Common myeloid progenitor, CD34-positive (primary cell): ENCODE data around the gene SRD5A1.

Source experiments
- CTCF ChIA-PET: fragments of 350-600 bp; sonication (Branson Sonifier 250); formaldehyde crosslinking; loops from one replicate; lab custom pipeline; 2021; ENCODE audit warnings: antibody characterized with exemption; lab: Charles Lee
- POLR2A ChIA-PET: fragments of 350-600 bp; sonication (Branson Sonifier 250); formaldehyde crosslinking; loops from one replicate; lab custom pipeline; 2021; ENCODE audit warnings: antibody characterized with exemption; lab: Charles Lee
- DNase-seq, 3 donors: peaks; one replicate each; pipeline versions ENCODE4 v3.0.0 to v3.0.0-alpha.2; 2013
- H3K27ac ChIP-seq, 2 experiments: 1 replicate in 1 of 2; 2 replicates in 1 of 2; pipeline ENCODE4 v1.7.0; 2013; ENCODE audit warnings: inconsistent platforms in 2 of 2, low read length in 2 of 2, mild to moderate bottlenecking in 2 of 2, low read depth in 1 of 2, moderate library complexity in 1 of 2; ENCODE audit not compliant: severe bottlenecking in 2 of 2, insufficient read depth in 1 of 2, poor library complexity in 1 of 2
- H3K27me3 ChIP-seq, 5 experiments: replicated peaks in 2 of 5; 1 replicate in 3 of 5; 2 replicates in 2 of 5; pipeline versions ENCODE4 v1.6.1 to v1.7.0; 2013; ENCODE audit warnings: low read length in 4 of 5, mild to moderate bottlenecking in 2 of 5, moderate library complexity in 2 of 5, inconsistent platforms in 1 of 5; ENCODE audit not compliant: insufficient read depth in 5 of 5, control insufficient read depth in 4 of 5
- H3K36me3 ChIP-seq, 4 experiments: 1 replicate in 2 of 4; 2 replicates in 2 of 4; pipeline versions ENCODE4 v1.6.1 to v1.7.0; 2013; ENCODE audit warnings: low read length in 3 of 4, control low read depth in 1 of 4, mild to moderate bottlenecking in 1 of 4; ENCODE audit not compliant: control insufficient read depth in 4 of 4, insufficient read depth in 4 of 4
- H3K4me1 ChIP-seq, 4 experiments: 1 replicate in 3 of 4; 2 replicates in 1 of 4; pipeline versions ENCODE4 v1.6.1 to v1.7.1; 2013; ENCODE audit warnings: low read length in 3 of 4, mild to moderate bottlenecking in 3 of 4, control low read depth in 1 of 4, inconsistent platforms in 1 of 4, moderate library complexity in 1 of 4; ENCODE audit not compliant: control insufficient read depth in 4 of 4, insufficient read depth in 4 of 4; ENCODE audit errors: control extremely low read depth in 1 of 4
- H3K4me3 ChIP-seq, 7 experiments: 1 replicate in 4 of 7; 2 replicates in 3 of 7; pipeline versions ENCODE4 v1.5.1 to v1.7.0; 2013; ENCODE audit warnings: mild to moderate bottlenecking in 7 of 7, low read length in 6 of 7, moderate library complexity in 6 of 7, inconsistent platforms in 2 of 7, low read depth in 2 of 7, control low read depth in 1 of 7; ENCODE audit not compliant: insufficient read depth in 4 of 7, control insufficient read depth in 1 of 7; ENCODE audit errors: extremely low read depth in 1 of 7
- H3K9me3 ChIP-seq, 5 experiments: 1 replicate in 4 of 5; 2 replicates in 1 of 5; pipeline versions ENCODE4 v1.6.1 to v1.7.1; 2013; ENCODE audit warnings: low read length in 4 of 5, mild to moderate bottlenecking in 2 of 5, inconsistent platforms in 1 of 5, low read depth in 1 of 5, moderate library complexity in 1 of 5; ENCODE audit not compliant: control insufficient read depth in 4 of 5, insufficient read depth in 2 of 5; ENCODE audit errors: control extremely low read depth in 1 of 5
- WGBS: methylation state at CpG from one replicate; pipeline ENCODE4 v1.1.5; 2013; ENCODE audit not compliant: insufficient coverage; 5-methylcytosine and 5-hydroxymethylcytosine counted together

SRD5A1 gene

DNA sequence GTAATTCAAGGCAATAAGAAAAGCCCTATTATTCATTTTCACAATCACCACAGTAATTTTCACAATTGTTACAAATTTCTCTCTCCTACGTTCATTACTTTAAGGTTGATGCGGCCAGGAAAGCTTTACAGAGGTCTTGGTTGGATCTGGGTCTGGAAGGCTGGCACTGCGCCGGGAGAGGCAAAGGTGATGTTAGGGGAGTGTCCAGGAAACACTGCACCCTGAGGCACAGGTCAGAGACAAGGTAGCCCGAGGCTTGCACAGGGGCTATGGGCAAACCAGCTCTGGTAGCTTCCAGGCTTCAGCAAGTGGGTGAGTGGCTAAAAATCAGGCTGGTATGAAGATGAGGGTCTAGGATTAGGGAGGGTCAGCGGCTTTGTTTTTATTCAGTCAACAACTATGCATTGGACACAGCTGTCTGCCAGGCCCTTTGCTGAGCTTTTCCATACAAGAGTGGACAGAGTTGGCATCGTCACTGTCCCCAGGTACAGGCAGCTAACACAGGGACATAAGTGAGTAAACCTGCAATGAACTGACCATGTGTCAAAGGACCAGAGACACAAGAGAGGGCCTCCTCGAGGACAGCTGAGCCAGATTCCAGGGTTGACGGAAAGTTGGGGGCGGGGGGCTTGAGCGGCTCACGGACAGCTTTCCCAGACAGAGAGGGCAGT lies 67.6 kb downstream of the SRD5A1 start:
- ChIA-PET POLR2A (no interaction called here), CTCF (interaction anchor here (0.7 to 1.2 kb wide), 2 partner anchors 8 to 14 kb away, joined by 3 to 5 read pairs; no protein-coding TSS in a partner anchor)
- H3K9me3 ChIP-seq, result no peaks in the 10 kb centered on the region
- H3K4me3 ChIP-seq, result no peak overlapping the region
- no peak overlapping the region for H3K27ac ChIP-seq
- peaks cover 0 to 15% (median 0%) of the 10 kb centered on the region in 4 experiments for H3K4me1 ChIP-seq
- peaks cover 0 to 21% (median 3%) of the 10 kb centered on the region in 5 experiments for H3K27me3 ChIP-seq
- WGBS, result 83% methylated on average over 5 of the region's 12 CpGs
- H3K36me3 ChIP-seq, result no peaks in the 10 kb centered on the region
- DNase-seq, result no peak

DNA sequence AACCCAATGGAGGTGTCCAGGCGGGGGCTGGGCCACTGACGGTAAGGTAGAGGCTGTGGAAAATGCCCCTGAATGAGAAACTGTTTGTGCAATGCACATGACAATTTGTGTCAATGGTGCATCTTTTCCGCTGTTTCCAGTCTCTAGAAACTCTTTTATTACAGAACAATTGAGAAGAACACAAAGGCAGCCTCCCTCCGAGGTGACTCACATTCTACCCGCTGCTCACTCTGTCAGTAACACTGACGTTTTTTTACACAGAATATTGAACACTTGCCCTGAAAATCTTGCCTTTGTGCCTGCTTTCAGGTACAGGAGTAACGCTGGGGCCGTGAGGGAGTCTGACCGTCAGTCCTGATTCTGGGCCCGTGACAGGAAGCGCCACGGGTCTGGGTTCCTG lies 68.3 kb downstream of the SRD5A1 start:
- no peak overlapping the region for H3K27ac ChIP-seq
- WGBS, result 90% methylated on average over 12 of the region's 12 CpGs
- POLR2A ChIA-PET, result no interaction called here
- H3K36me3 ChIP-seq, result no peaks in the 10 kb centered on the region
- no peaks in the 10 kb centered on the region for H3K9me3 ChIP-seq
- H3K27me3 ChIP-seq, result peaks cover 0 to 21% (median 3%) of the 10 kb centered on the region in 5 experiments
- DNase-seq, result no peak
- CTCF ChIA-PET, result no interaction called here
- H3K4me1 ChIP-seq, result peaks cover 0 to 15% (median 0%) of the 10 kb centered on the region in 4 experiments
- no peak overlapping the region for H3K4me3 ChIP-seq

DNA sequence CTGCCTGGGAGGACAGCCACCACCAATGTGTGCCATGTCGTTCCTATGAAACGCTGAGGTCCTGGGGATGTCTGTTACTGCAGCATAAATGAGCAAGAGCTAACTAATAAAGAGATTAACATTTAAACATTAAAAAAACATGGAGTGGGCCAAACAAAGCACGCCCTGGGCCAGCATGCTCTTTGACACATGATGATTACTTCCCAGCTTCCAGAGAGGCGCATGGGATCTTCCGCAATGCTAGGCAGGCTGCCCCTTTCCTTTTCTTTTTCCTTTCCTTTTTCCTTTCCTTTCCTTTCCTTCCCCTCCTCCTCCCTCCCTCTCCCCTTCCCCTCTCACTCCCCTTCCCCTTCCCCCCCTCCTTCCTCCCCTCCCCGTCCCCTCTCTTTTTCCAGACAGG lies 69.4 kb downstream of the SRD5A1 start:
- ChIA-PET POLR2A (no interaction called here), CTCF (no interaction called here)
- H3K36me3 ChIP-seq, result no peaks in the 10 kb centered on the region
- no peak overlapping the region for H3K4me3 ChIP-seq
- no peak overlapping the region for H3K27ac ChIP-seq
- H3K4me1 ChIP-seq, result peaks cover 0 to 15% (median 0%) of the 10 kb centered on the region in 4 experiments
- peaks cover 0 to 20% (median 2%) of the 10 kb centered on the region in 5 experiments for H3K27me3 ChIP-seq
- no peaks in the 10 kb centered on the region for H3K9me3 ChIP-seq
- 100% methylated on average over 4 of the region's 6 CpGs for WGBS
- no peak for DNase-seq

DNA sequence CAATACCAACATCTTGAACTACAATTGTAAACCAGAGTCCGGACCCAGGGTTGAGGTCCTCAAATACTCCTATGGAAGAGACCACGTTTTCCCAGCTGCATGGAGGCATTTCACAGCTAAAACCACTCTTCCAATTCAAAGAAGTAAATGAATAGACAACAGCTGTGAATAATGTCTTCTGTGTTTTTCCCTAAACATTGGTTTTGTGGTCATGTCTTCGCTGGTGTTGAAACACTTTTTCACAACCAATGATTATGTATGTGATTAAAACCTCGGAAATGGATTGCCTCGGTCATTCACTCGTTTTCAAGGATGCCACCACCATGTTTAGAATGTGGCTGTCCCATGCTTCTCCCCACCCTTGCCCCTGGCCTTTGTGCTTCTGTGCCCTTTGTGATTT lies 70.6 kb downstream of the SRD5A1 start:
- no peak for DNase-seq
- Histone ChIP-seq H3K4me1 (peaks cover 0 to 15% (median 0%) of the 10 kb centered on the region in 4 experiments), H3K9me3 (no peaks in the 10 kb centered on the region), H3K36me3 (no peaks in the 10 kb centered on the region), H3K27ac (no peak overlapping the region), H3K27me3 (peaks cover 0 to 16% (median under 1%) of the 10 kb centered on the region in 5 experiments), H3K4me3 (no peak overlapping the region)
- POLR2A ChIA-PET, result no interaction called here
- WGBS, result 87% methylated on average over 4 of the region's 6 CpGs
- CTCF ChIA-PET, result no interaction called here

DNA sequence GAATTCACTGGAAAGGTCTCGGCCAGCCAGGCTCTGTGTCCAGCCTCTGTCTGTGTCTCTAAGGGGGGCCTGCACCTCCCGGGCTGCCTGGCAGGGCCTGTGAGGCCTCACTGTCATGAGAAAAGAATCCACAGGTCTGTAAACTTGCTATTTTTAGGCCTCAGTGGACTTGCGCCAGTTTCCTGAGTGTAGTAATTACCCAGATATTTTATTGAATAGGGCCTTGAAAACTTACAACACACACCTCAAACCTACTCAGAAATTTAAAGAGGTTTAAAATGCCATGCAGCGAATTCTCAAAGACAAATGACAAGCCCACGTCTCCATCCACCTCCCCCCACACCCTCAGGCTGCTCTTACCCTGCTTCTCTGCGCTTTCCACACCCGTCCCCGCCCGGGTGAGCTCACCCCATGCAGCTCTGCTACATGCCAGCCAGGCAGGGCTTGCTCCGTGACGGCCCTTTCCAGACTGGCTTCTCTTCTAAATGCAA lies 71.2 kb downstream of the SRD5A1 start:
- H3K9me3 ChIP-seq, result no peaks in the 10 kb centered on the region
- no peak for DNase-seq
- no peak overlapping the region for H3K27ac ChIP-seq
- ChIA-PET CTCF (no interaction called here), POLR2A (no interaction called here)
- H3K36me3 ChIP-seq, result no peaks in the 10 kb centered on the region
- peaks cover 0 to 13% (median 0%) of the 10 kb centered on the region in 5 experiments for H3K27me3 ChIP-seq
- H3K4me3 ChIP-seq, result no peak overlapping the region
- peaks cover 0 to 15% (median 0%) of the 10 kb centered on the region in 4 experiments for H3K4me1 ChIP-seq
- 94% methylated on average over 8 of the region's 11 CpGs for WGBS

DNA sequence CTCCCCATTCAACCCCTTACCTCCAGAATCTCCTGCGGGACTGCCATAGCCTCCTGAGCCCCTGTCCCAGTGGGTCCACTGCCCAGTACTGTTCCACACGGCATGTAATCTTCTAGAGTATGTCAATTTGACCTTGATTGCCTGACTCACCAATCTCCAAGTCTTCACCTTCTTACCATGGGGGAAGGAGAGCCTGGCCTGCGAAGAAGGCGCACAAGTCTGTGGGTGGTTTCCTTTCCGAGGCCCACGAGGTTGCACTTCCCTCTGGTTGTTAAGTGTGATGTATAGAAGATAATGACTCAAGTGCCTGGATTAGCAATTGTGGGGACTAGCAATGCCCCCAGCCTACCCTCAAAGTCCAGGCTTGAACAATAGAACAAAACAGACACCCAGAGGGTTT lies 71.8 kb downstream of the SRD5A1 start:
- WGBS, result 96% methylated on average over 2 of the region's 6 CpGs
- no peak overlapping the region for H3K4me3 ChIP-seq
- POLR2A ChIA-PET, result no interaction called here
- peaks cover 0 to 15% (median 0%) of the 10 kb centered on the region in 4 experiments for H3K4me1 ChIP-seq
- no peak overlapping the region for H3K27ac ChIP-seq
- peaks cover 0 to 8% (median 0%) of the 10 kb centered on the region in 5 experiments for H3K27me3 ChIP-seq
- no peaks in the 10 kb centered on the region for H3K36me3 ChIP-seq
- CTCF ChIA-PET, result no interaction called here
- H3K9me3 ChIP-seq, result no peaks in the 10 kb centered on the region
- DNase-seq, result no peak

DNA sequence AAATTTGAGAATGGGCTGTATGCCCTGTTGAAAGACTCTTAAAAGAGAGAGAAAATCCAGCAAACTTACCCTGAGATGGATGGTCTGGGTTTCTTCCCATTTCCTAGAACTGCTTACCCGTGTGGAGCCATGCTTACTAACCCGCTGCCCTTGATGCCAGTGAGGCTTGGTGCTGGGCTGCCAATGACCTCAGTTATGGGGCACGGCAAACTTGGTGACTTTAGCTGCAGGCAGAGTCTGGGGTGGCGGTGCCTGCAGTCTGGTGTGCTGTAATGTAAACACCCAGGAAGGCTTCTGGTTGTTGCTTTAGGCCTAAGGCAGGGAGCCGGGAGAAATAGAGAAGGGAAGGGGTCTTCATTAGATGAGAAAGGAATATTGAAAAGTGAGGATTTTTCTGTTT lies 72.7 kb downstream of the SRD5A1 start:
- POLR2A ChIA-PET, result no interaction called here
- DNase-seq, result no peak

More for the DNA sequence above, 72.7 kb downstream of the SRD5A1 start:
- no peaks in the 10 kb centered on the region for H3K27me3 ChIP-seq
- H3K36me3 ChIP-seq, result no peaks in the 10 kb centered on the region
- no peaks in the 10 kb centered on the region for H3K9me3 ChIP-seq
- CTCF ChIA-PET, result no interaction called here
- no peak overlapping the region for H3K27ac ChIP-seq
- peaks cover 0 to 15% (median 0%) of the 10 kb centered on the region in 4 experiments for H3K4me1 ChIP-seq
- 100% methylated on average over 4 of the region's 5 CpGs for WGBS
- no peak overlapping the region for H3K4me3 ChIP-seq
